SK-MEL-5 (cell line): ENCODE results near the gene MMD2. TPM values are rescaled to one million over a fixed set of nuclear protein-coding genes. Genes with fewer than 3 reads are reported as not detected.
"Not testable (repeated sequence)": the region's sequence is repeated elsewhere in the genome, so short reads cannot be mapped to it uniquely, and the experiment has no call there.

Source experiments
- DNase-seq: peaks from one replicate; pipeline ENCODE4 v3.0.0-alpha.2; 2016; ENCODE audit warnings: low read depth, low spot score
- in situ Hi-C: cut with HindIII; loops from 2 replicates; pipeline ENCODE4 v1.10.0; 2016; ENCODE audit warnings: low sequenced_read_pairs, high pct_unique_total_duplicates, low pct_unique_long_range_greater_than_20kb
- polyA plus RNA-seq, 2 experiments: library from polyadenylated mRNA; depleted of rRNA; stranded (reverse); fragments of >200 nt; gene quantifications; 2 replicates each; pipeline ENCODE4 v1.2.3, GENCODE V29; 2015
- total RNA-seq: library from RNA; depleted of rRNA; stranded (reverse); fragments of >200 nt; shearing (Covaris generic); gene quantifications from 2 replicates; pipeline ENCODE4 v1.2.3, GENCODE V29; 2014; rRNA removed

Gene MMD2
- total RNA-seq: not detected in 2 replicates
- not detected in 2 replicates for polyA plus RNA-seq (2015; cell fraction: cytosol; rRNA removed)
- polyA plus RNA-seq (2015; cell fraction: nucleus; rRNA removed): not detected in 2 replicates

- DNase-seq: no peak
- in situ Hi-C loops: no loop called here
Observed at GRCh38 chr7:4958477-4959301, at the start of gene MMD2. MMD2 (minus strand) TSS chr7:4959187; CDS start chr7:4959017, 170 bp downstream.

GRCh38 chr7:5005066-5005465 is 46.1 kb upstream of the MMD2 start:
- DNase-seq: peak; percentile 36
- in situ Hi-C loops: no loop called here

GRCh38 chr7:5001911-5002310 is 42.9 kb upstream of the MMD2 start:
- in situ Hi-C loops: no loop called here
- DNase-seq: no peak

- in situ Hi-C loops: no loop called here
- DNase-seq: peak; percentile 14
Observed at GRCh38 chr7:5001003-5001402, 42.0 kb upstream of the MMD2 start.

GRCh38 chr7:4999369-4999950 is 40.5 kb upstream of the MMD2 start:
- DNase-seq: no peak
- in situ Hi-C loops: no loop called here

GRCh38 chr7:4998910-4999309 is 39.9 kb upstream of the MMD2 start:
- in situ Hi-C loops: no loop called here
- DNase-seq: no peak

- no peak for DNase-seq
- in situ Hi-C loops: no loop called here
Observed at GRCh38 chr7:4998244-4998643, 39.3 kb upstream of the MMD2 start.

- DNase-seq: no peak
- in situ Hi-C loops: no loop called here
Observed at GRCh38 chr7:4996696-4997222, 37.8 kb upstream of the MMD2 start.

GRCh38 chr7:4995429-4995969 is 36.5 kb upstream of the MMD2 start:
- in situ Hi-C loops: no loop called here
- no peak for DNase-seq

- no peak for DNase-seq
- in situ Hi-C loops: no loop called here
Observed at GRCh38 chr7:4993471-4993870, 34.5 kb upstream of the MMD2 start.

- in situ Hi-C loops, DNase-seq: not testable (repeated sequence)
Observed at GRCh38 chr7:4982741-4983140, 23.8 kb upstream of the MMD2 start.

- in situ Hi-C loops: not testable (repeated sequence)
- peak; percentile 72 for DNase-seq
Observed at GRCh38 chr7:4981295-4981890, 22.4 kb upstream of the MMD2 start.

GRCh38 chr7:4975626-4976025 is 16.6 kb upstream of the MMD2 start:
- in situ Hi-C loops: not testable (repeated sequence)

GRCh38 chr7:4973728-4974198 is 14.8 kb upstream of the MMD2 start:
- peak; percentile 95 for DNase-seq
- in situ Hi-C loops: no loop called here

More at GRCh38 chr7:4975626-4976025, 16.6 kb upstream of the MMD2 start:
- not testable (repeated sequence) for DNase-seq

GRCh38 chr7:4972446-4972845 is 13.5 kb upstream of the MMD2 start:
- DNase-seq, in situ Hi-C loops: not testable (repeated sequence)

- in situ Hi-C loops: no loop called here
Observed at GRCh38 chr7:4965295-4966022, 6.5 kb upstream of the MMD2 start.

GRCh38 chr7:4964506-4964905 is 5.5 kb upstream of the MMD2 start:
- DNase-seq: no peak
- in situ Hi-C loops: no loop called here

More at GRCh38 chr7:4965295-4966022, 6.5 kb upstream of the MMD2 start:
- no peak for DNase-seq
